Adrenal gland (tissue), 5 donors: Measurements from ENCODE around the gene C12orf60.

ENCODE experiments used
- CTCF ChIP-seq, 6 experiments: fragments of 450-650 bp in 4 of 6; fragments of 200-600 bp in 2 of 6; sonication (generic) in 1 of 6; IDR thresholded peaks; 1 replicate in 5 of 6; 2 replicates in 1 of 6; pipeline versions ENCODE4 v1.5.1 to v1.8.0; 2016 to 2021; ENCODE audit warnings: antibody characterized with exemption in 6 of 6, mild to moderate bottlenecking in 2 of 6, moderate library complexity in 1 of 6
- POLR2A ChIP-seq, 2 donors: fragments of 450-650 bp; IDR thresholded peaks; one replicate each; pipeline ENCODE4 v1.6.1; 2017; ENCODE audit warnings: antibody characterized with exemption in 2 of 2, mild to moderate bottlenecking in 2 of 2, moderate library complexity in 1 of 2
- donor health status: DM: no; HTN: no; CAD: no.

DNA sequence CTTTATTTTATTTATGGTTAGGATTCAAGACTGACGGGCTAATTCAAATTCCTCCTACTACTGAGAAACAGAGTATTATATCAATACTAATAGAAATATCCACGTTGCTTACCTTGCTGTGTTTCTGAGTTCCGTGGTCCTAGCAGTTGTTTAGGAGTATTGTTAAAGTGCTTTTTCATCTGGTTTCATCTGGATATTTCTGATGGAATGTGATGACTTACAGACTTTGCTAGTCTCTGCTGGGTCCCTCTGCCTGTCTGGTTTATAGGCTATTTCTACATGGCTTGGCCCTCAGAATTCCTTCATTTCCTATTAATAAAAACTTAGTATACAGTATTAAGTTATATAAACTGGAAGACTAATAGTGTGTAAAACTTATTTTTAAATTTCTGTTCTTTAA lies 10.5 kb downstream of the C12orf60 start, which contains the start of gene SMCO3:
- TF ChIP-seq CTCF (IDR thresholded peaks at IDR 0.05) (no peak), POLR2A (IDR thresholded peaks at IDR 0.05) (no peak)
